ENCODE measurements around the gene OR6C76.
"Not testable (repeated sequence)": the region's sequence is repeated elsewhere in the genome, so short reads cannot be mapped to it uniquely, and the experiment has no call there.

GRCh38 chr12:55464926-55465325 lies 38.9 kb downstream of the OR6C76 start:
- not testable (repeated sequence) for TF ChIP-seq CTCF, POLR2A (IDR thresholded peaks at IDR 0.05)
